WTC11 (cell line): ENCODE data around the gene LRRC14B. TPM values are rescaled to one million over a fixed set of nuclear protein-coding genes. Genes with fewer than 3 reads are reported as not detected.

ENCODE experiments used
- ATAC-seq: fragments of 200-7000 bp; cut with Tn5 transposase; 2 replicates; pipeline ENCODE4 v1.10.0; 2021; ENCODE audit warnings: mild to moderate bottlenecking, moderate library complexity
- CTCF ChIA-PET: fragments of 300-600 bp; sonication (Branson Sonifier 250); formaldehyde crosslinking; loops from one replicate; lab custom pipeline; 2021; ENCODE audit warnings: antibody characterized with exemption; lab: Charles Lee
- POLR2A ChIA-PET: fragments of 350-600 bp; sonication (Branson Sonifier 250); formaldehyde crosslinking; loops from one replicate; lab custom pipeline; 2021; ENCODE audit warnings: antibody characterized with exemption; lab: Charles Lee
- DNase-seq: peaks from one replicate; pipeline ENCODE4 v3.0.0; 2021; ENCODE audit warnings: low spot score
- H3K27ac Mint-ChIP-seq: 2 replicates; pipeline ENCODE4 v1.8.0; 2021; ENCODE audit warnings: mixed read lengths
- H3K27me3 Mint-ChIP-seq: 2 replicates; pipeline ENCODE4 v1.8.0; 2021; ENCODE audit warnings: low read depth, mild to moderate bottlenecking, moderate library complexity, mixed read lengths
- H3K36me3 Mint-ChIP-seq: 2 replicates; pipeline ENCODE4 v1.8.0; 2021; ENCODE audit warnings: mixed read lengths
- H3K4me1 Mint-ChIP-seq: 2 replicates; pipeline ENCODE4 v1.8.0; 2022; ENCODE audit warnings: mixed read lengths
- H3K4me3 Mint-ChIP-seq: 2 replicates; pipeline ENCODE4 v1.8.0; 2021; ENCODE audit warnings: mild to moderate bottlenecking, moderate library complexity, mixed read lengths
- H3K9me3 Mint-ChIP-seq: 2 replicates; pipeline ENCODE4 v1.8.0; 2021; ENCODE audit warnings: mixed read lengths
- CREB1 ChIP-seq: sonication (generic); formaldehyde crosslinking; IDR thresholded peaks from 2 replicates; pipeline ENCODE4 v1.8.0; 2023; ENCODE audit warnings: mild to moderate bottlenecking, missing genetic modification reagents
- ELF4 ChIP-seq: sonication (generic); formaldehyde crosslinking; IDR thresholded peaks from 2 replicates; pipeline ENCODE4 v1.8.1; 2022; ENCODE audit warnings: low read depth, mild to moderate bottlenecking, moderate library complexity, missing genetic modification reagents
- FOXK1 ChIP-seq: sonication (generic); formaldehyde crosslinking; IDR thresholded peaks from 2 replicates; pipeline ENCODE4 v1.8.0; 2022; ENCODE audit warnings: mild to moderate bottlenecking, moderate library complexity, missing genetic modification reagents
- GRHL2 ChIP-seq: fragments of 250-450 bp; sonication (Bioruptor Pico); IDR thresholded peaks from 2 replicates; pipeline ENCODE4 v1.8.0; 2022; ENCODE audit warnings: mild to moderate bottlenecking, moderate library complexity; ENCODE audit not compliant: insufficient replicate concordance, severe bottlenecking
- MAX ChIP-seq: sonication (generic); formaldehyde crosslinking; IDR thresholded peaks from 2 replicates; pipeline ENCODE4 v1.8.0; 2022; ENCODE audit warnings: mild to moderate bottlenecking, missing genetic modification reagents
- NFATC4 ChIP-seq: fragments of 250-450 bp; sonication (Bioruptor Pico); IDR thresholded peaks from 2 replicates; pipeline ENCODE4 v1.9.0; 2021; ENCODE audit warnings: mild to moderate bottlenecking
- PRRX2 ChIP-seq: fragments of 250-450 bp; sonication (Bioruptor Pico); IDR thresholded peaks from 2 replicates; pipeline ENCODE4 v1.8.0; 2021; ENCODE audit warnings: mild to moderate bottlenecking
- SP1 ChIP-seq: sonication (generic); formaldehyde crosslinking; conservative IDR thresholded peaks from 2 replicates; pipeline ENCODE4 v1.8.1; 2022; ENCODE audit warnings: missing genetic modification reagents
- TCF7 ChIP-seq: sonication (generic); formaldehyde crosslinking; IDR thresholded peaks from 2 replicates; pipeline ENCODE4 v1.8.0; 2022; ENCODE audit warnings: mild to moderate bottlenecking, low read depth, missing genetic modification reagents, moderate library complexity
- TEAD4 ChIP-seq: sonication (generic); formaldehyde crosslinking; IDR thresholded peaks from 2 replicates; pipeline ENCODE4 v1.8.0; 2022; ENCODE audit warnings: mild to moderate bottlenecking, missing genetic modification reagents
- USF2 ChIP-seq: sonication (generic); formaldehyde crosslinking; IDR thresholded peaks from 2 replicates; pipeline ENCODE4 v1.8.1; 2023; ENCODE audit warnings: mild to moderate bottlenecking, missing genetic modification reagents, moderate library complexity
- ZBTB21 ChIP-seq: sonication (generic); formaldehyde crosslinking; IDR thresholded peaks from 2 replicates; pipeline ENCODE4 v1.8.1; 2023; ENCODE audit warnings: mild to moderate bottlenecking, missing genetic modification reagents, borderline replicate concordance
- ZBTB43 ChIP-seq: sonication (generic); formaldehyde crosslinking; IDR thresholded peaks from 2 replicates; pipeline ENCODE4 v1.8.1; 2023; ENCODE audit warnings: mild to moderate bottlenecking, missing genetic modification reagents
- ZNF138 ChIP-seq: sonication (generic); formaldehyde crosslinking; conservative IDR thresholded peaks from 2 replicates; pipeline ENCODE4 v1.8.1; 2022; ENCODE audit warnings: mild to moderate bottlenecking, moderate library complexity, missing genetic modification reagents
- ZNF219 ChIP-seq: sonication (generic); formaldehyde crosslinking; IDR thresholded peaks from 2 replicates; pipeline ENCODE4 v1.8.0; 2023; ENCODE audit warnings: missing genetic modification reagents, mild to moderate bottlenecking, borderline replicate concordance
- ZNF317 ChIP-seq: sonication (generic); formaldehyde crosslinking; IDR thresholded peaks from 2 replicates; pipeline ENCODE4 v1.8.1; 2023; ENCODE audit warnings: low read depth, mild to moderate bottlenecking, moderate library complexity, missing genetic modification reagents, borderline replicate concordance
- ZNF416 ChIP-seq: fragments of 250-450 bp; sonication (Bioruptor Pico); IDR thresholded peaks from 2 replicates; pipeline ENCODE4 v1.9.0; 2021; ENCODE audit warnings: mild to moderate bottlenecking, inconsistent platforms
- total RNA-seq: library from RNA; stranded (reverse); gene quantifications from 3 replicates; pipeline ENCODE4 v1.2.3, GENCODE V29; 2021
- TF ChIP-seq, protein P1 (sequence below): sonication (generic); formaldehyde crosslinking; IDR thresholded peaks from 2 replicates; pipeline ENCODE4 v1.8.1; 2022; ENCODE audit warnings: mild to moderate bottlenecking, moderate library complexity, missing genetic modification reagents
- TF ChIP-seq, protein P2 (sequence below): fragments of 250-450 bp; sonication (Bioruptor Pico); IDR thresholded peaks from 2 replicates; pipeline ENCODE4 v1.8.0; 2021; ENCODE audit warnings: mild to moderate bottlenecking
- TF ChIP-seq, protein P3 (sequence below): fragments of 250-450 bp; sonication (Bioruptor Pico); IDR thresholded peaks from 2 replicates; pipeline ENCODE4 v2.1.2; 2022; ENCODE audit warnings: mild to moderate bottlenecking, moderate library complexity
- TF ChIP-seq, protein P4 (sequence below): sonication (generic); formaldehyde crosslinking; IDR thresholded peaks from 2 replicates; pipeline ENCODE4 v1.8.1; 2023; ENCODE audit warnings: mild to moderate bottlenecking, missing genetic modification reagents

Gene LRRC14B
- total RNA-seq, 1 experiment from 2014 or later: not detected

DNA sequence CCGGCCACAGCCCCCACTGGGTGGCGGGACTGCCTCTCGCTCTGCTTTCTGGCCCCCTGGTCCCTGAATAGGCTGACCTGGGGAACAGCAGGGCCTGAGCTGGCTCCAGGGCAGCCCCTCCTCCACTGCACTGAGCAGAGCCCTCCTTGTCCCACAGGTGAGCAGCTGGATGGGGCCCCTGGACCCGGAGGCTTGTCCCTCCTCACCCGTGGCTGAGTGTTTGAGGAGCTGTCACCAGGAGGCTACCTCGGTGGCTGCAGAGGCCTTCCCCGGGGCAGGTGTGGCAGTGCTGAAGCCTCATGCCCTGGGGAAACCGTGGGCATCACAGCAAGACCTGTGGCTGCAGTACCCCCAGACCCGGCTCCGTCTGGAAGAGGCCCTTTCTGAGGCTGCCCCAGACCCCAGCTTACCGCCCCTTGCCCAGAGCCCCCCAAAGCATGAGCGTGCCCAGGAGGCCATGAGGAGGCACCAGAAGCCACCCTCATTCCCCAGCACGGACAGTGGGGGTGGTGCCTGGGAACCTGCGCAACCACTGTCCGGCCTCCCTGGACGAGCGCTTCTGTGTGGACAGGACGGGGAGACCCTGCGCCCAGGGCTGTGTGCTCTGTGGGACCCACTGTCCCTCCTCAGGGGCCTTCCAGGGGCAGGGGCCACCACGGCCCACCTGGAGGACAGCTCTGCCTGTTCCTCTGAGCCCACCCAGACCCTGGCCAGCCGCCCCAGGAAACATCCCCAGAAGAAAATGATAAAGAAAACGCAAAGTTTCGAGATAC is 28.5 kb upstream of the LRRC14B start:
- CTCF ChIA-PET: no interaction called here

DNA sequence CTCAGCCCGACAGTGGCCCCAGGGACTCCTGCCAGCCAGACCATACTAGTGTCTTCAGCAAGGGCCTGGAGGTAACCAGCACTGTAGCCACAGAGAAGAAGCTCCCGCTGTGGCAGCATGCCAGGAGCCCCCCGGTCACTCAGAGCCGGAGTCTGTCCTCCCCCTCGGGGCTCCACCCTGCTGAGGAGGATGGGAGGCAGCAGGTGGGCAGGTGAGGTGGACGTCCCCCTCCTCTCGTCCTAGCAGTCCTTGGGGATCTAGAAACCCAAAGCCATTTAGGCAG is 28.0 kb upstream of the LRRC14B start:
- Mint-ChIP-seq H3K36me3 (peaks cover 41% of the 10 kb centered on the region), H3K9me3 (peaks cover 12% of the 10 kb centered on the region)

More for the DNA sequence above, 28.5 kb upstream of the LRRC14B start:
- DNase-seq (peak; percentile 5), ATAC-seq (no peak)
- Mint-ChIP-seq H3K27me3 (no peaks in the 10 kb centered on the region), H3K9me3 (peaks cover 12% of the 10 kb centered on the region), H3K36me3 (peaks cover 41% of the 10 kb centered on the region), H3K4me3 (no peak overlapping the region), H3K27ac (no peak overlapping the region), H3K4me1 (peaks cover 13% of the 10 kb centered on the region)
- POLR2A ChIA-PET: no interaction called here
- TF ChIP-seq ZNF416 (CRISPR knock-in tag): no peak
- no peak for TF ChIP-seq NFATC4
- TF ChIP-seq MAX (CRISPR knock-in tag): no peak
- TF ChIP-seq ELF4 (CRISPR knock-in tag): no peak

GRCh38 chr5:163841-164240 is 27.5 kb upstream of the LRRC14B start:
- no peaks in the 10 kb centered on the region for H3K27me3 Mint-ChIP-seq
- H3K27ac Mint-ChIP-seq: peak overlapping the region; percentile 60; the same call in 1 of the 2 replicates
- DNase-seq (no peak), ATAC-seq (no peak)
- peaks cover 12% of the 10 kb centered on the region for H3K9me3 Mint-ChIP-seq
- no peak overlapping the region for H3K4me3 Mint-ChIP-seq
- peaks cover 10% of the 10 kb centered on the region for H3K4me1 Mint-ChIP-seq
- CTCF ChIA-PET: no interaction called here
- POLR2A ChIA-PET: no interaction called here
- H3K36me3 Mint-ChIP-seq: peaks cover 38% of the 10 kb centered on the region
- TF ChIP-seq USF2 (CRISPR knock-in tag) (no peak), MAX (CRISPR knock-in tag) (no peak), ZNF317 (CRISPR knock-in tag) (no peak), CREB1 (CRISPR knock-in tag) (no peak), ZBTB43 (CRISPR knock-in tag) (no peak), SP1 (CRISPR knock-in tag) (no peak), GRHL2 (no peak), ZNF138 (no peak), FOXK1 (no peak)
- TF ChIP-seq, protein P1, sequence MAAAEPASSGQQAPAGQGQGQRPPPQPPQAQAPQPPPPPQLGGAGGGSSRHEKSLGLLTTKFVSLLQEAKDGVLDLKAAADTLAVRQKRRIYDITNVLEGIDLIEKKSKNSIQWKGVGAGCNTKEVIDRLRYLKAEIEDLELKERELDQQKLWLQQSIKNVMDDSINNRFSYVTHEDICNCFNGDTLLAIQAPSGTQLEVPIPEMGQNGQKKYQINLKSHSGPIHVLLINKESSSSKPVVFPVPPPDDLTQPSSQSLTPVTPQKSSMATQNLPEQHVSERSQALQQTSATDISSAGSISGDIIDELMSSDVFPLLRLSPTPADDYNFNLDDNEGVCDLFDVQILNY (CRISPR knock-in tag): no peak
- TF ChIP-seq, protein P2, sequence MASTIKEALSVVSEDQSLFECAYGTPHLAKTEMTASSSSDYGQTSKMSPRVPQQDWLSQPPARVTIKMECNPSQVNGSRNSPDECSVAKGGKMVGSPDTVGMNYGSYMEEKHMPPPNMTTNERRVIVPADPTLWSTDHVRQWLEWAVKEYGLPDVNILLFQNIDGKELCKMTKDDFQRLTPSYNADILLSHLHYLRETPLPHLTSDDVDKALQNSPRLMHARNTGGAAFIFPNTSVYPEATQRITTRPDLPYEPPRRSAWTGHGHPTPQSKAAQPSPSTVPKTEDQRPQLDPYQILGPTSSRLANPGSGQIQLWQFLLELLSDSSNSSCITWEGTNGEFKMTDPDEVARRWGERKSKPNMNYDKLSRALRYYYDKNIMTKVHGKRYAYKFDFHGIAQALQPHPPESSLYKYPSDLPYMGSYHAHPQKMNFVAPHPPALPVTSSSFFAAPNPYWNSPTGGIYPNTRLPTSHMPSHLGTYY (CRISPR knock-in tag): no peak

More for the DNA sequence above, 28.0 kb upstream of the LRRC14B start:
- DNase-seq (peak; percentile 9), ATAC-seq (no peak)
- no peak overlapping the region for H3K4me3 Mint-ChIP-seq
- TF ChIP-seq PRRX2 (CRISPR knock-in tag): no peak
- TF ChIP-seq TEAD4 (CRISPR knock-in tag): no peak
- TF ChIP-seq, protein P3, sequence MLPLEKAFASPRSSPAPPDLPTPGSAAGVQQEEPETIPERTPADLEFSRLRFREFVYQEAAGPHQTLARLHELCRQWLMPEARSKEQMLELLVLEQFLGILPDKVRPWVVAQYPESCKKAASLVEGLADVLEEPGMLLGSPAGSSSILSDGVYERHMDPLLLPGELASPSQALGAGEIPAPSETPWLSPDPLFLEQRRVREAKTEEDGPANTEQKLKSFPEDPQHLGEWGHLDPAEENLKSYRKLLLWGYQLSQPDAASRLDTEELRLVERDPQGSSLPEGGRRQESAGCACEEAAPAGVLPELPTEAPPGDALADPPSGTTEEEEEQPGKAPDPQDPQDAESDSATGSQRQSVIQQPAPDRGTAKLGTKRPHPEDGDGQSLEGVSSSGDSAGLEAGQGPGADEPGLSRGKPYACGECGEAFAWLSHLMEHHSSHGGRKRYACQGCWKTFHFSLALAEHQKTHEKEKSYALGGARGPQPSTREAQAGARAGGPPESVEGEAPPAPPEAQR: no peak
- TF ChIP-seq ZNF219 (CRISPR knock-in tag): no peak
- TF ChIP-seq, protein P4, sequence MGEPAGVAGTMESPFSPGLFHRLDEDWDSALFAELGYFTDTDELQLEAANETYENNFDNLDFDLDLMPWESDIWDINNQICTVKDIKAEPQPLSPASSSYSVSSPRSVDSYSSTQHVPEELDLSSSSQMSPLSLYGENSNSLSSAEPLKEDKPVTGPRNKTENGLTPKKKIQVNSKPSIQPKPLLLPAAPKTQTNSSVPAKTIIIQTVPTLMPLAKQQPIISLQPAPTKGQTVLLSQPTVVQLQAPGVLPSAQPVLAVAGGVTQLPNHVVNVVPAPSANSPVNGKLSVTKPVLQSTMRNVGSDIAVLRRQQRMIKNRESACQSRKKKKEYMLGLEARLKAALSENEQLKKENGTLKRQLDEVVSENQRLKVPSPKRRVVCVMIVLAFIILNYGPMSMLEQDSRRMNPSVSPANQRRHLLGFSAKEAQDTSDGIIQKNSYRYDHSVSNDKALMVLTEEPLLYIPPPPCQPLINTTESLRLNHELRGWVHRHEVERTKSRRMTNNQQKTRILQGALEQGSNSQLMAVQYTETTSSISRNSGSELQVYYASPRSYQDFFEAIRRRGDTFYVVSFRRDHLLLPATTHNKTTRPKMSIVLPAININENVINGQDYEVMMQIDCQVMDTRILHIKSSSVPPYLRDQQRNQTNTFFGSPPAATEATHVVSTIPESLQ (CRISPR knock-in tag): no peak
- TF ChIP-seq ZBTB21 (CRISPR knock-in tag): no peak
- TF ChIP-seq MAX (CRISPR knock-in tag): no peak
- no peak for TF ChIP-seq CREB1 (CRISPR knock-in tag)
- TF ChIP-seq TCF7 (CRISPR knock-in tag): no peak
- no peaks in the 10 kb centered on the region for H3K27me3 Mint-ChIP-seq
- peaks cover 13% of the 10 kb centered on the region for H3K4me1 Mint-ChIP-seq
- ChIA-PET CTCF (no interaction called here), POLR2A (no interaction called here)
- H3K27ac Mint-ChIP-seq: 0 out of 2 replicates have a peak overlapping the region, but pooled peaks have one; percentile 60
